Measurements from ENCODE around the gene FSTL4.

Gene FSTL4

GRCh38 chr5:133467826-133468463 lies 144.4 kb downstream of the FSTL4 start:
- Histone ChIP-seq H3K4me3 (ENCODE audit: low read length) (no peak overlapping the region), H3K27ac (ENCODE audit: low read length) (no peak overlapping the region), H3K4me2 (ENCODE audit: low read depth, low read length) (no peak overlapping the region), H2AFZ (ENCODE audit: low read length) (no peak overlapping the region), H3K9me2 (replicated peaks; ENCODE audit: insufficient read depth, low read length) (no peaks in the 10 kb centered on the region), H3K9me3 (replicated peaks; ENCODE audit: insufficient read depth, low read length) (no peaks in the 10 kb centered on the region), H3K36me3 (replicated peaks; ENCODE audit: insufficient read depth, low read length) (no peaks in the 10 kb centered on the region), H3K27me3 (replicated peaks; ENCODE audit: insufficient read depth, low read length) (no peaks in the 10 kb centered on the region), H3K79me2 (ENCODE audit: low read length) (no peaks in the 10 kb centered on the region), H3K9ac (ENCODE audit: low read length) (no peak overlapping the region), H4K20me1 (ENCODE audit: insufficient read depth, low read length) (no peaks in the 10 kb centered on the region), H3K4me1 (ENCODE audit: low read length) (no peaks in the 10 kb centered on the region), H3F3A (ENCODE audit: insufficient read depth, low read length) (no peaks in the 10 kb centered on the region)
- no peak for DNase-seq
- TF ChIP-seq EZH2 (optimal IDR thresholded peaks at IDR 0.05; ENCODE audit: low read depth, low read length) = no peak
- no peak for TF ChIP-seq EZH2phosphoT487 (IDR thresholded peaks at IDR 0.05; ENCODE audit: low read length)
- TF ChIP-seq CTCF (IDR thresholded peaks at IDR 0.05; ENCODE audit: low read length) = no peak

GRCh38 chr5:133467335-133467779 lies 145.0 kb downstream of the FSTL4 start:
- H2AFZ ChIP-seq (ENCODE audit: low read length) = no peak overlapping the region

GRCh38 chr5:133466556-133467334 lies 145.6 kb downstream of the FSTL4 start:
- H3K9ac ChIP-seq (ENCODE audit: low read length) = no peak overlapping the region
- no peaks in the 10 kb centered on the region for H3K79me2 ChIP-seq (ENCODE audit: low read length)
- H2AFZ ChIP-seq (ENCODE audit: low read length) = no peak overlapping the region
- no peak overlapping the region for H3K4me3 ChIP-seq (ENCODE audit: low read length)
- H3K4me1 ChIP-seq (ENCODE audit: low read length) = no peaks in the 10 kb centered on the region
- no peak overlapping the region for H3K4me2 ChIP-seq (ENCODE audit: low read depth, low read length)
- no peaks in the 10 kb centered on the region for H3F3A ChIP-seq (ENCODE audit: insufficient read depth, low read length)
- no peak for TF ChIP-seq EZH2phosphoT487 (IDR thresholded peaks at IDR 0.05; ENCODE audit: low read length)
- TF ChIP-seq CTCF (IDR thresholded peaks at IDR 0.05; ENCODE audit: low read length) = no peak
- no peak for DNase-seq
- no peaks in the 10 kb centered on the region for H4K20me1 ChIP-seq (ENCODE audit: insufficient read depth, low read length)
- no peaks in the 10 kb centered on the region for H3K9me2 ChIP-seq (replicated peaks; ENCODE audit: insufficient read depth, low read length)
- H3K9me3 ChIP-seq (replicated peaks; ENCODE audit: insufficient read depth, low read length) = no peaks in the 10 kb centered on the region
- no peaks in the 10 kb centered on the region for H3K27me3 ChIP-seq (replicated peaks; ENCODE audit: insufficient read depth, low read length)
- H3K27ac ChIP-seq (ENCODE audit: low read length) = no peak overlapping the region
- H3K36me3 ChIP-seq (replicated peaks; ENCODE audit: insufficient read depth, low read length) = no peaks in the 10 kb centered on the region

More at GRCh38 chr5:133467335-133467779, 145.0 kb downstream of the FSTL4 start:
- H3K9me3 ChIP-seq (replicated peaks; ENCODE audit: insufficient read depth, low read length) = no peaks in the 10 kb centered on the region
- no peaks in the 10 kb centered on the region for H3K9me2 ChIP-seq (replicated peaks; ENCODE audit: insufficient read depth, low read length)
- no peak overlapping the region for H3K9ac ChIP-seq (ENCODE audit: low read length)
- H3K27me3 ChIP-seq (replicated peaks; ENCODE audit: insufficient read depth, low read length) = no peaks in the 10 kb centered on the region
- no peak for DNase-seq
- H3K36me3 ChIP-seq (replicated peaks; ENCODE audit: insufficient read depth, low read length) = no peaks in the 10 kb centered on the region
- no peak overlapping the region for H3K4me2 ChIP-seq (ENCODE audit: low read depth, low read length)
- no peaks in the 10 kb centered on the region for H3F3A ChIP-seq (ENCODE audit: insufficient read depth, low read length)
- H3K4me3 ChIP-seq (ENCODE audit: low read length) = no peak overlapping the region
- no peak overlapping the region for H3K27ac ChIP-seq (ENCODE audit: low read length)
- H4K20me1 ChIP-seq (ENCODE audit: insufficient read depth, low read length) = no peaks in the 10 kb centered on the region
- no peaks in the 10 kb centered on the region for H3K79me2 ChIP-seq (ENCODE audit: low read length)
- no peaks in the 10 kb centered on the region for H3K4me1 ChIP-seq (ENCODE audit: low read length)
- no peak for TF ChIP-seq EZH2 (optimal IDR thresholded peaks at IDR 0.05; ENCODE audit: low read depth, low read length)

GRCh38 chr5:133464013-133464412 lies 148.3 kb downstream of the FSTL4 start:
- H3K4me2 ChIP-seq (ENCODE audit: low read depth, low read length) = no peak overlapping the region
- no peak overlapping the region for H2AFZ ChIP-seq (ENCODE audit: low read length)
- no peak for TF ChIP-seq CTCF (IDR thresholded peaks at IDR 0.05; ENCODE audit: low read length)
- no peak for TF ChIP-seq EZH2phosphoT487 (IDR thresholded peaks at IDR 0.05; ENCODE audit: low read length)
- TF ChIP-seq EZH2 (optimal IDR thresholded peaks at IDR 0.05; ENCODE audit: low read depth, low read length) = no peak
- no peaks in the 10 kb centered on the region for H3K27me3 ChIP-seq (replicated peaks; ENCODE audit: insufficient read depth, low read length)
- H3K27ac ChIP-seq (ENCODE audit: low read length) = no peak overlapping the region
- H3F3A ChIP-seq (ENCODE audit: insufficient read depth, low read length) = no peaks in the 10 kb centered on the region
- H3K9me3 ChIP-seq (replicated peaks; ENCODE audit: insufficient read depth, low read length) = no peaks in the 10 kb centered on the region
- no peaks in the 10 kb centered on the region for H3K4me1 ChIP-seq (ENCODE audit: low read length)
- no peak overlapping the region for H3K9ac ChIP-seq (ENCODE audit: low read length)
- no peaks in the 10 kb centered on the region for H4K20me1 ChIP-seq (ENCODE audit: insufficient read depth, low read length)
- H3K79me2 ChIP-seq (ENCODE audit: low read length) = no peaks in the 10 kb centered on the region
- H3K9me2 ChIP-seq (replicated peaks; ENCODE audit: insufficient read depth, low read length) = no peaks in the 10 kb centered on the region
- no peak overlapping the region for H3K4me3 ChIP-seq (ENCODE audit: low read length)
- no peaks in the 10 kb centered on the region for H3K36me3 ChIP-seq (replicated peaks; ENCODE audit: insufficient read depth, low read length)
- no peak for DNase-seq
